MM.1S (cell line): ENCODE measurements around the gene CAND2.

ENCODE experiments used
- CTCF ChIP-seq: fragments of 300-600 bp; sonication (generic); IDR thresholded peaks from 2 replicates; pipeline ENCODE4 v1.5.1; 2016; ENCODE audit warnings: antibody characterized with exemption, low read length, mixed read lengths
- EZH2 ChIP-seq: fragments of 300-600 bp; sonication (generic); optimal IDR thresholded peaks from 2 replicates; pipeline ENCODE3; 2017; ENCODE audit warnings: low read depth, mild to moderate bottlenecking, antibody characterized with exemption, low read length, mixed read lengths

- TF ChIP-seq CTCF (no peak), EZH2 (no peak)
Observed at GRCh38 chr3:12852201-12852600, 55.7 kb downstream of the CAND2 start.
